VCaP (cell line): ENCODE results near the gene DMRTA1.
A peak's percentile ranks its signal among the peaks of the same experiment; 100 is the strongest.

Source experiments
- H3K27ac ChIP-seq: fragments of 450-650 bp; 2 replicates; pipeline ENCODE4 v1.5.1; 2017
- CTCF ChIP-seq: fragments of 450-650 bp; conservative IDR thresholded peaks from 2 replicates; pipeline ENCODE4 v1.5.1; 2017; ENCODE audit warnings: mild to moderate bottlenecking, moderate library complexity

The DMRTA1 gene

GRCh38 chr9:22446589-22446949 lies at the start of gene DMRTA1:
DMRTA1 (plus strand) TSS chr9:22446824; CDS start chr9:22447066, 242 bp downstream.
- H3K27ac ChIP-seq = peak within 1 kb of the TSS; percentile 68
- TF ChIP-seq CTCF = no peak

- no peak overlapping the region for H3K27ac ChIP-seq
- no peak for TF ChIP-seq CTCF
Measured at GRCh38 chr9:22401671-22402070, 45.0 kb upstream of the DMRTA1 start.

- TF ChIP-seq CTCF = no peak
Measured at GRCh38 chr9:22405869-22406659, 40.6 kb upstream of the DMRTA1 start.

GRCh38 chr9:22413884-22414283 lies 32.7 kb upstream of the DMRTA1 start:
- no peak overlapping the region for H3K27ac ChIP-seq
- no peak for TF ChIP-seq CTCF

More at GRCh38 chr9:22405869-22406659, 40.6 kb upstream of the DMRTA1 start:
- H3K27ac ChIP-seq = no peak overlapping the region

GRCh38 chr9:22415941-22416691 lies 30.5 kb upstream of the DMRTA1 start:
- H3K27ac ChIP-seq = no peak overlapping the region
- TF ChIP-seq CTCF = no peak

- H3K27ac ChIP-seq = no peak overlapping the region
- TF ChIP-seq CTCF = no peak
Measured at GRCh38 chr9:22416692-22417060, 29.9 kb upstream of the DMRTA1 start.

GRCh38 chr9:22423566-22423965 lies 23.1 kb upstream of the DMRTA1 start:
- H3K27ac ChIP-seq = no peak overlapping the region
- TF ChIP-seq CTCF = no peak
